Breast epithelium (tissue), 4 donors: ENCODE measurements around the gene ZBTB45. TPM values are rescaled to one million over a fixed set of nuclear protein-coding genes. Genes with fewer than 3 reads are reported as not detected.

Source experiments
- DNase-seq, 2 donors: peaks; one replicate each; pipeline ENCODE4 v3.0.0-alpha.2; 2019; ENCODE audit warnings: low spot score in 2 of 2
- H3K27ac ChIP-seq, 2 donors: fragments of 200-600 bp; sonication (generic) in 1 of 2; one replicate each; pipeline ENCODE4 v1.5.1; 2016 to 2019; ENCODE audit warnings: mild to moderate bottlenecking in 1 of 2
- H3K27me3 ChIP-seq, 2 donors: fragments of 200-600 bp; sonication (generic) in 1 of 2; one replicate each; pipeline versions ENCODE4 v1.5.1 to v1.6.0; 2017 to 2019; ENCODE audit warnings: control low read depth in 1 of 2, mild to moderate bottlenecking in 1 of 2
- H3K36me3 ChIP-seq: fragments of 200-600 bp; one replicate; pipeline ENCODE4 v1.5.1; 2019
- H3K4me1 ChIP-seq, 2 donors: fragments of 200-600 bp; sonication (generic); one replicate each; pipeline ENCODE4 v1.5.1; 2016 to 2019; ENCODE audit warnings: control low read depth in 1 of 2
- H3K4me3 ChIP-seq, 3 donors: fragments of 200-600 bp; sonication (generic); 1 replicate in 2 of 3; 2 replicates in 1 of 3; pipeline ENCODE4 v1.5.1; 2016 to 2019; ENCODE audit warnings: mild to moderate bottlenecking in 3 of 3, moderate library complexity in 2 of 3
- H3K9me3 ChIP-seq, 2 donors: fragments of 200-600 bp; sonication (generic) in 1 of 2; one replicate each; pipeline ENCODE4 v1.5.1; 2016 to 2019; ENCODE audit warnings: control low read depth in 1 of 2
- POLR2A ChIP-seq: fragments of 450-650 bp; IDR thresholded peaks from one replicate; pipeline ENCODE4 v1.6.1; 2016; ENCODE audit warnings: antibody characterized with exemption, mild to moderate bottlenecking, moderate library complexity
- POLR2AphosphoS5 ChIP-seq, 3 donors: sonication (generic); formaldehyde crosslinking; IDR thresholded peaks; one replicate each; pipeline ENCODE4 v1.6.1; 2017; ENCODE audit warnings: antibody characterized with exemption in 3 of 3
- intact Hi-C: fragments of 100-400 bp; cut with DNase I; formaldehyde crosslinking; loops from one replicate; pipeline ENCODE4 v1.15.1; 2023; ENCODE audit warnings: low total_unique reads
- total RNA-seq, 3 donors: library from RNA; depleted of rRNA; stranded (reverse); fragments of >200 nt; gene quantifications; one replicate each; pipeline ENCODE4 v1.1.0, GENCODE V29; 2016
- TF ChIP-seq, protein P1 (sequence below), 3 donors: fragments of 450-650 bp; IDR thresholded peaks; one replicate each; pipeline ENCODE4 v1.5.1; 2016 to 2017; ENCODE audit warnings: antibody characterized with exemption in 3 of 3, mild to moderate bottlenecking in 3 of 3, moderate library complexity in 3 of 3

Gene ZBTB45
- 1 to 10 TPM; 8.2 to 9.2 (median 8.6) TPM for total RNA-seq

DNA sequence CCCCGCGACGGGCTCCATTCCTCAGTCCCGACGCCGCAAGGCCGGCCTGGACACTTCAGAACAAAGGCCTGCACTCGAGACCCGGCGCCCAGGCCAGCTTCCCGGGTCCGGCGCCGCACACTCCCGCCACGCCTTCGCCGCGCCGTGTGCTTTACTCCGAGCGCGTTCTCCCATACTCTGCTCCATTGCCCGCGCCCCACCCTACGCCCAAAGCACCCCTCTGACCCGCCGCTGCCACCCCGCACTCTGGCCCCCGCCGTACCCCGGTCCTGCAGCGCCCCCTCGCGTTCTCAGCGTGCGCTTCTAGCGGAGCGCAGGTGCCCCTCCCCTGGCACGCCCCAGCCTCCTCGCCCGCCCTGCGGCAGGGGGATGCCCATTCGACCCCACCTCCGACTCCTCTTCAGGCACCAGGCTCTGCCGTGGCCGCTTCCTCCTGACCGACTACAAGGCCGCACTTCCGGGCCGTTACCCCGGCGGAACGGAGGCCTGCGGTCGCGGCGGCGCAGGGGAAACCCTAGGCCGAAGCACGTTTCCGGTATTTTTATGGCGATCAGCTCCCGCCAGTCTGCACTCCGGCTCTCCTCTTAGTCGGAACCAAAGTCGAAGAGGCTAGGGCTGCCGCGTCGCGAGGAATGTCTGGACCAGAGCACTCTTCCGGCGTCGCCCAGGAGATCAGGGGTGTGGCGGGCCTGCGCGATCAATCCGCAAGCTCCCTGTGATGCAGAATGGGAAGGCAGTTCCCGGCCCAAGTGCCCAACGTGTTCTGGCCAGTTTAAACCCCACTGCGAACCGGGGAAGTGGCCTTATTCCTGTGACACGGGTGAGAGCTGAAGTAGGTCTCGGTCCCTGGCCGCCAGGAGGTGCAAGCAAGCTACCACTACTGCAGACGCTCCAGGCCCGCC lies at the start of gene ZBTB45:
Gene ZBTB45, minus strand, starts transcription at position 456 of the 902 bp plus-strand sequence. CDS start 2,137 bp downstream, outside the sequence.
- intact Hi-C loops = loop anchor here (1.0 kb wide), 1 partner anchor 40 kb away; no protein-coding TSS in a partner anchor
- TF ChIP-seq, protein P1, sequence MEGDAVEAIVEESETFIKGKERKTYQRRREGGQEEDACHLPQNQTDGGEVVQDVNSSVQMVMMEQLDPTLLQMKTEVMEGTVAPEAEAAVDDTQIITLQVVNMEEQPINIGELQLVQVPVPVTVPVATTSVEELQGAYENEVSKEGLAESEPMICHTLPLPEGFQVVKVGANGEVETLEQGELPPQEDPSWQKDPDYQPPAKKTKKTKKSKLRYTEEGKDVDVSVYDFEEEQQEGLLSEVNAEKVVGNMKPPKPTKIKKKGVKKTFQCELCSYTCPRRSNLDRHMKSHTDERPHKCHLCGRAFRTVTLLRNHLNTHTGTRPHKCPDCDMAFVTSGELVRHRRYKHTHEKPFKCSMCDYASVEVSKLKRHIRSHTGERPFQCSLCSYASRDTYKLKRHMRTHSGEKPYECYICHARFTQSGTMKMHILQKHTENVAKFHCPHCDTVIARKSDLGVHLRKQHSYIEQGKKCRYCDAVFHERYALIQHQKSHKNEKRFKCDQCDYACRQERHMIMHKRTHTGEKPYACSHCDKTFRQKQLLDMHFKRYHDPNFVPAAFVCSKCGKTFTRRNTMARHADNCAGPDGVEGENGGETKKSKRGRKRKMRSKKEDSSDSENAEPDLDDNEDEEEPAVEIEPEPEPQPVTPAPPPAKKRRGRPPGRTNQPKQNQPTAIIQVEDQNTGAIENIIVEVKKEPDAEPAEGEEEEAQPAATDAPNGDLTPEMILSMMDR (IDR thresholded peaks at IDR 0.05) = peak; percentile 77 to 87 (median 78)
- TF ChIP-seq POLR2A (no peak), POLR2AphosphoS5 (IDR thresholded peaks at IDR 0.05) (peak; percentile 92 to 94 (median 93))

DNA sequence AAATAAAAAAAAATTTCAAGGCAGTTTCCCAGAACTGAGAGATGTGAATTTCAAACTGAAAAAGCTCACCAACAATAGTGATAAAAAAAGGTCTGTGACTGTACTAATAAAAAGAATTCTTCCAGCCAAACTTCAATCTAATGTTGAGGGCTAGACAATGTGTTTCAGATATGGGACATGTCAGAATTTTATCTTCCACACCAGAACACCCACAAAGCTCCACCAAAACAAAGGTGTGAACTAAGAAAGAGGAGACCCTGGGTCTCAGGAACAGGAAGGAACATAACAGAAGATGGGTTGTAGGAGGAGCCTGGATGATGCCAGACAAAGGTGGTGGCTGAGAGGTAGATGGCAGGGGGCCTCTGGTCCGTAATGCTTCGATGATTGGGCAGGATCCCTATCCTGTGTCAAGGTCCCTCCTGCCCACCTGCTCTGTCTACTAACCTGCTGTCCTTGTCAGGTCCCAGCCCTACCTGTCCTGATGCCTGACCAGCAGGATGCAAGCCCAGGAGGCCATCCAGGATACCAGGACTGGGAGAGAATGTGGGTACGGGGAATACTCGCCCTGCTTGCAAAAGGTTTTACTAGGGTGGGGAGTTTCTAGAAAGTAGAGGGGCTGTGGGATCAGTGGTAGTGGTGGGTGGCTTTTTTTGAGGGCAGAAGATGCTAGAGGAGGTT lies 49.0 kb upstream of the ZBTB45 start:
- H3K4me3 ChIP-seq = no peak overlapping the region
- intact Hi-C loops = no loop called here
- DNase-seq = peak in 1 of 2 donors; percentile 35
- H3K27me3 ChIP-seq = no peaks in the 10 kb centered on the region
- H3K36me3 ChIP-seq = no peaks in the 10 kb centered on the region
- no peak overlapping the region for H3K27ac ChIP-seq
- no peaks in the 10 kb centered on the region for H3K9me3 ChIP-seq
- peaks cover 0 to 8% of the 10 kb centered on the region in 2 donors for H3K4me1 ChIP-seq
- TF ChIP-seq, protein P1 (IDR thresholded peaks at IDR 0.05) = no peak
- TF ChIP-seq POLR2AphosphoS5 (IDR thresholded peaks at IDR 0.05) (no peak), POLR2A (no peak)

More for the DNA sequence above, at the start of gene ZBTB45:
- Histone ChIP-seq H3K27me3 (no peaks in the 10 kb centered on the region), H3K36me3 (no peaks in the 10 kb centered on the region), H3K4me3 (peak within 1 kb of the TSS; percentile 82 to 93 (median 84)), H3K27ac (peak within 1 kb of the TSS; percentile 93 to 95), H3K4me1 (peaks cover 9 to 17% of the 10 kb centered on the region in 2 donors), H3K9me3 (no peaks in the 10 kb centered on the region)
- peak; percentile 90 to 92 for DNase-seq

DNA sequence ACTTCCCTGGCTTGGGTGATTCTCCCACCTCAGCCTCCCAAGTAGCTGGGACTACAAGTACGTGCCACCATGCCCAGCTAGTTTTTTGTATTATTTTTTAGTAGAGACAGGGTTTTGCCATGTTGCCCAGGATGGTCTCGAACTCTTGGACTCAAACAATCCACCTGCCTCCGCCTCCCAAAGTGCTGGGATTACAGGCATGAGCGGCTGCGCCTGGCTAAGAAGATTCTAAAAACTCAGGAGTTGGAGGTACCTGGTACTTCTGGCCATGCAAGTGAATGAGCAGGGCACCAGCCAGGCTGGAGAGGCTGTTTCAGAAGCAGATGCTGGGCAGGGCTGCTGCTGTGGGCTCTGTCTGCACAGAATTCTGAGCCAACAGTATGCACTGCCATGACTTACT lies 47.4 kb upstream of the ZBTB45 start:
- peak in 1 of 2 donors; percentile 15 for DNase-seq
- TF ChIP-seq POLR2AphosphoS5 (IDR thresholded peaks at IDR 0.05) (no peak), POLR2A (no peak)
- TF ChIP-seq, protein P1 (IDR thresholded peaks at IDR 0.05) = no peak
- Histone ChIP-seq H3K27me3 (no peaks in the 10 kb centered on the region), H3K9me3 (no peaks in the 10 kb centered on the region), H3K4me3 (no peak overlapping the region), H3K4me1 (peaks cover 12 to 13% of the 10 kb centered on the region in 2 donors), H3K36me3 (no peaks in the 10 kb centered on the region), H3K27ac (no peak overlapping the region)
- intact Hi-C loops = no loop called here

DNA sequence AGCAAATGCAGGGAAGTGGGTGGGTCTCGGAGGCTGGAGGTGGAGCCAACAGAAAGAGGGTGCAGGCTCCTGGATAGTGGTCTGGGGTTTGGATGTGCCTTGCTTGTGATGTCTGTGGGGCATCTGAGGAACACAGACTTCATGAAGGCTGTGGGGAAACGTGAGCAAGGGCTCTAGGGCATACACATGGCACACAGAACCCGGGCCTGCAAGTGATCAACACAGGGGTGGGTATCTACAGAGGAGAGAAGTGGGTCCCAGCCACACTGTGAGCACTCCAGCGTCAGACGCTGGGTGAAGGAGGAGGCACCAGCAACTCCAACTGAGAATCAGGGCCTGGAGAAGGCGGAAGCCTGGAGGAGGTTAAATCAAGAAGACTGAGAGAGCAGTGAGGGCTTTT lies 44.2 kb upstream of the ZBTB45 start:
- peak in 1 of 2 donors; percentile 15 for DNase-seq
- TF ChIP-seq POLR2A (no peak), POLR2AphosphoS5 (IDR thresholded peaks at IDR 0.05) (no peak)
- TF ChIP-seq, protein P1 (IDR thresholded peaks at IDR 0.05) = no peak
- Histone ChIP-seq H3K4me1 (peaks cover 17 to 20% of the 10 kb centered on the region in 2 donors), H3K4me3 (no peak overlapping the region), H3K9me3 (no peaks in the 10 kb centered on the region), H3K36me3 (no peaks in the 10 kb centered on the region), H3K27me3 (no peaks in the 10 kb centered on the region), H3K27ac (no peak overlapping the region)
- intact Hi-C loops = no loop called here
